Lower lobe of right lung (tissue), 2 donors: ENCODE results near the gene HPCAL1. TPM values are rescaled to one million over a fixed set of nuclear protein-coding genes. Genes with fewer than 3 reads are reported as not detected.

Experiments used
- ATAC-seq, 2 donors: fragments of 200-7000 bp; cut with Tn5 transposase; one replicate each; pipeline ENCODE4 v1.9.1; 2020 to 2022; ENCODE audit warnings: mild to moderate bottlenecking in 2 of 2, moderate library complexity in 2 of 2
- DNase-seq: peaks from one replicate; pipeline ENCODE4 v3.0.0-alpha.2; 2020
- H3K27ac ChIP-seq: fragments of 200-600 bp; one replicate; pipeline ENCODE4 v1.8.0; 2022
- H3K27me3 ChIP-seq: fragments of 200-600 bp; one replicate; pipeline ENCODE4 v1.8.0; 2022; ENCODE audit warnings: low read depth
- H3K36me3 ChIP-seq: fragments of 200-600 bp; one replicate; pipeline ENCODE4 v1.8.0; 2022; ENCODE audit warnings: mild to moderate bottlenecking
- H3K4me1 ChIP-seq: fragments of 200-600 bp; one replicate; pipeline ENCODE4 v1.8.0; 2022
- H3K4me3 ChIP-seq: fragments of 200-600 bp; one replicate; pipeline ENCODE4 v1.8.0; 2022; ENCODE audit warnings: mild to moderate bottlenecking
- H3K9me3 ChIP-seq: fragments of 200-600 bp; one replicate; pipeline ENCODE4 v1.8.0; 2022
- CTCF ChIP-seq: fragments of 200-600 bp; IDR thresholded peaks from one replicate; pipeline ENCODE4 v1.8.0; 2022; ENCODE audit warnings: antibody characterized with exemption, mild to moderate bottlenecking
- intact Hi-C: fragments of 100-400 bp; cut with DNase I; formaldehyde crosslinking; loops from one replicate; pipeline ENCODE4 v1.11.0; 2022
- total RNA-seq: library from RNA; stranded (reverse); fragmentation: NEBNext Ultra II Directional; extraction: Animal tissue kit (Norgen Biotek cat#: 25700); gene quantifications from one replicate; pipeline ENCODE4 v1.2.1, GENCODE V29; 2021
- donor health status: DM: no; HTN: yes; CAD: no; lungs with severe emphysema.

Gene HPCAL1
- total RNA-seq, 1 donor from 2014 or later: 132 TPM

DNA sequence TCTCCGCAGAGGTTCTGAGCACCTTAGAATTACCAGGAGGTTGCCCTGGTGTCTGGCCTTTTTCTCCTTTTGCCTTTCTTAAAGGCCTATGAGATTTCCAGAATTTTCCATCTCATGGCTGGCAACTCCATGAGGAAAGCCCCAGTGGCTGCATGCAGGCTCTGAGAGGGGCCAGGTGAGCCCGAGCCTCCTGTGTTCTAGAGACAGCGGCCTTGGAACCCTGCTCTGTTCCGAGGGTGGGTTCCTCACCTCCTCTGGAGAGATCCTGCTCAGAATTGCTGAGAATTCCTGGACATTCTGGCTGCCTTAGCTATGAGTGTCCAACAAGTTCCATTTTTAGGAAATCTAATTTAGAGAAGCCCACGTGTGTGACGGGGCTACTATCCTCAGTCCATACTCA, 35.7 kb upstream of the HPCAL1 start:
- no peaks in the 10 kb centered on the region for H3K27me3 ChIP-seq
- DNase-seq (no peak), ATAC-seq (no peak)
- H3K4me1 ChIP-seq: peaks cover 23% of the 10 kb centered on the region
- H3K9me3 ChIP-seq: no peaks in the 10 kb centered on the region
- TF ChIP-seq CTCF: no peak
- intact Hi-C loops: no loop called here
- no peaks in the 10 kb centered on the region for H3K36me3 ChIP-seq
- no peak overlapping the region for H3K4me3 ChIP-seq
- no peak overlapping the region for H3K27ac ChIP-seq

DNA sequence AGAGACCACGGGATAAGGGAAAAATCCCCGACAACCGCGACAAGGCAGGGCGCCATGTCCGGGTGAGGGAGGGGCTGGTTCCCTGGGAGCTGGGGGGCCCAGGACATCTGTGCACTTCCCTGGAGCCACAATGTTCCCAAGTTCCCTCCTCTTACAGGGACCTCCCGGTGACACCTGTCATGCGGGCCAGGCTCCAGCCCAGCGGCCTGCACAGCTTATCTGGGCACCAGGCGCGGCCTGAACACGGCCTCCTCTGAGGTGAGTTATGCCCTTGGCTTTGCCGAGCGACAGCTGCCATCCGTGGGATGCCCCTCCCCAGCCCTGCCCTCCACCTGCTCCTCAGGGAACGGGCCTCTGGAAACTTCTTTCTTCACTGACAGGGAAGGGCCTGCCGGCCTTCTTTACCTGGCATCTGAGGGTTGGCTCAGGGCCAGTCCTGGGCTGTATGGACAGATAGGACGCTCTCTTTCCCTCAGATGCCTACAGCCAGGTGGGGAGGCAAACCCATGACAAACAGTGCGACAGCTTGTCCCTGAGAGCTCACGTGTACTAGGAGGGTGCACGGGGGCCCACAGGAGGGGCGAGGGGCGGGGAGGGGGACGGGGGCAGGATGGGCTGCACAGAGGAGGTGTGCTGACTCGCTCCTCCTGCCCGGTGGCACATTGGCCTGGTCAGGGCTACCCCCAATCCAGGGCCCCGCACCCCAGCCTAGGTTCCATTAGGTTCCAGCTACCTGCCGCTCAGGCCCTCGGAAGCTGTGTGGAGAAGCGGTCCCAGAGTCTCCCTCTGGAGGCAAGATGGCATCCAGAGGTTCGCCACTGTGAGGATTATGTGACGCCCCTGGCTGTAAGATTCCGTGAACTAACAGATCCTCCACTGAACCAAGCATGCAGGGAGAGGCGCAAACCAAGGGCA, 34.9 kb upstream of the HPCAL1 start:
- intact Hi-C loops: no loop called here
- no peaks in the 10 kb centered on the region for H3K36me3 ChIP-seq
- H3K27ac ChIP-seq: no peak overlapping the region
- no peaks in the 10 kb centered on the region for H3K9me3 ChIP-seq
- no peak for TF ChIP-seq CTCF
- peak in 1 of 2 donors; percentile 3 for ATAC-seq
- no peak overlapping the region for H3K4me3 ChIP-seq
- peak; percentile 66 for DNase-seq
- no peaks in the 10 kb centered on the region for H3K27me3 ChIP-seq
- peaks cover 23% of the 10 kb centered on the region for H3K4me1 ChIP-seq

GRCh38 chr2:10269291-10269690, 33.4 kb upstream of the HPCAL1 start:
- Histone ChIP-seq H3K4me3 (no peak overlapping the region), H3K4me1 (peaks cover 23% of the 10 kb centered on the region), H3K27me3 (no peaks in the 10 kb centered on the region), H3K36me3 (no peaks in the 10 kb centered on the region), H3K27ac (no peak overlapping the region), H3K9me3 (no peaks in the 10 kb centered on the region)
- no peak for TF ChIP-seq CTCF
- intact Hi-C loops: no loop called here
- ATAC-seq (no peak), DNase-seq (no peak)

GRCh38 chr2:10269711-10270610, 32.7 kb upstream of the HPCAL1 start:
- H3K9me3 ChIP-seq: no peaks in the 10 kb centered on the region
- no peak for TF ChIP-seq CTCF
- ATAC-seq: peak; percentile 57 to 73
- peak; percentile 71 for DNase-seq
- H3K36me3 ChIP-seq: no peaks in the 10 kb centered on the region
- H3K4me1 ChIP-seq: peaks cover 23% of the 10 kb centered on the region
- intact Hi-C loops: no loop called here
- no peaks in the 10 kb centered on the region for H3K27me3 ChIP-seq
- no peak overlapping the region for H3K4me3 ChIP-seq
- H3K27ac ChIP-seq: peak overlapping the region; percentile 77

- Histone ChIP-seq H3K4me1 (peaks cover 23% of the 10 kb centered on the region), H3K9me3 (no peaks in the 10 kb centered on the region), H3K4me3 (no peak overlapping the region), H3K27me3 (no peaks in the 10 kb centered on the region), H3K36me3 (no peaks in the 10 kb centered on the region), H3K27ac (peak overlapping the region; percentile 77)
- DNase-seq: no peak
- no peak for ATAC-seq
- TF ChIP-seq CTCF: no peak
- intact Hi-C loops: no loop called here
These were observed 31.2 kb upstream of the HPCAL1 start for GRCh38 chr2:10271509-10271908.
